ENCODE measurements around the gene EPOP.
"Not testable (repeated sequence)": the region's sequence is repeated elsewhere in the genome, so short reads cannot be mapped to it uniquely, and the experiment has no call there.

The EPOP gene

GRCh38 chr17:38653230-38653629, 21.5 kb downstream of the EPOP start:
- no peak for DNase-seq (ENCODE audit: low read depth, low spot score)

GRCh38 chr17:38650653-38651173, 24.0 kb downstream of the EPOP start:
- not testable (repeated sequence) for DNase-seq (ENCODE audit: low read depth, low spot score)

GRCh38 chr17:38637951-38638350, 36.8 kb downstream of the EPOP start:
- DNase-seq (ENCODE audit: low read depth, low spot score): no peak

- no peak for DNase-seq (ENCODE audit: low read depth, low spot score)
These were observed 38.7 kb downstream of the EPOP start for GRCh38 chr17:38636054-38636453.

DNA sequence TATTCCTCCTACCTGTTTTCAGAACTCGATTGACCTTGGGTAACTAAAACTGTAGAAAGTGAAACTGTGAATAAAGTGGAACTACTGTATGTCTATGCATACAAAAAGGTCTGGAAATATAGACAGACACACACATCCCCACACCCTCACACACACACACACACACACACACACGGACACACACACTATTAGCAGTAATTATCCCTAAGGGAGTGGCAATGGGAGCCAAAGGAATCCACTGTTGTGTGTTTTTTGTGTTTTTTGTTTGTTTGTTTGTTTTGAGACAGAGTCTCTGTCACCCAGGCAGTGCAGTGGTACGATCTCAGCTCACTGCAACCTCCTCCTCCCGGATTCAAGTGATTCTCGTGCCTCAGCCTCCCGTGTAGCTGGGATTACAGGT, 42.4 kb downstream of the EPOP start:
- DNase-seq (ENCODE audit: low read depth, low spot score): no peak

- no peak for DNase-seq (ENCODE audit: low read depth, low spot score)
These were observed 46.3 kb downstream of the EPOP start for GRCh38 chr17:38628441-38628840.

DNA sequence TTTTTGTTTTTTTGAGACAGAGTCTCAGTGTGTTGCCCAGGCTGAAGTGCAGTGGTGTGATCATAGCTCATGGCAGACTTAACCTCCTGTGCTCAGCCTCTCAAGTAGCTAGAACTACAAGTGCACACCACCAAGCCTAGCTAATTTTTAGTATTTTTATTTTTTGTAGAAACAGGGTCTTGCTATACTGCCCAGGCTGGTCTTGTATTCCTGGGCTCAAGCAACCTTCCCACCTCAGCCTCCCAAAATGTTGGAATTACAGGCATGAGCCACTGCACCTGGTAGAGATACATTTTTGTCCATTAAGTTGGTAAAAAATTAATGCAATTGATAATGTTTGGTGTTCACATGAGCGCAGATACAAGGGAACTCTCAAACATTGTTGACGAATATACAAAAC, 46.8 kb downstream of the EPOP start:
- no peak for DNase-seq (ENCODE audit: low read depth, low spot score)

GRCh38 chr17:38626606-38627226, 48.0 kb downstream of the EPOP start:
- DNase-seq (ENCODE audit: low read depth, low spot score): not testable (repeated sequence)

GRCh38 chr17:38625482-38625881, 49.3 kb downstream of the EPOP start:
- no peak for DNase-seq (ENCODE audit: low read depth, low spot score)

- DNase-seq (ENCODE audit: low read depth, low spot score): not testable (repeated sequence)
These were observed 49.9 kb downstream of the EPOP start for GRCh38 chr17:38624782-38625355.
